ENCODE results near the gene CLCF1. TPM values are rescaled to one million over a fixed set of nuclear protein-coding genes. Genes with fewer than 3 reads are reported as not detected.

Gene CLCF1
- total RNA-seq, 1 experiment from 2014 or later, result 2.1 TPM

DNA sequence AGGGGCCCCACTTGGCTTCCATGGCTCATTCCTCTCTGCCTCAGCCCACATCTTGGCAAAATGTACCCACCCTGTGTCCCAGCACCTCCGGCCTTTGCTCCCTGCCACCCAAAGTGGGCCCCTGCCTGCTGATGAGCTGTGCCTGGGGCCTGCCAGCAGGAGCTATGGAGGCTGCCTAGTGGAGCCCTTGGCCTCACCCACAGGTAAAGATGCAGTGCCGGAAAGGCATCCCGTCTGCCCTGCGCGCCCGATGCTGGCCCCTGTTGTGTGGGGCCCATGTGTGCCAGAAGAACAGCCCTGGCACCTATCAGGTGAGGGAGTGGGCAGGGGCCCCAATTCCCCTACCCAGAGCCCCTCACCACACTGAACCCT, 31.8 kb upstream of the CLCF1 start:
- Histone ChIP-seq H3K9ac (ENCODE audit: extremely low read depth, insufficient read length, low read length) (no peak overlapping the region), H3K4me1 (ENCODE audit: insufficient read depth, low read length) (0 out of 2 replicates have a peak, but pooled peaks cover 2% of the 10 kb centered on the region), H3K23me2 (ENCODE audit: insufficient read length, low read depth, low read length, poor library complexity, severe bottlenecking) (peaks cover 5% of the 10 kb centered on the region), H3T11ph (ENCODE audit: low read length) (no peak overlapping the region), H3K56ac (ENCODE audit: insufficient read length, low read depth, low read length) (no peak overlapping the region), H4K8ac (replicated peaks; ENCODE audit: insufficient read length, low read depth, low read length) (no peak overlapping the region), H4K5ac (ENCODE audit: insufficient read length, low read depth, low read length) (no peak overlapping the region), H2AK5ac (ENCODE audit: insufficient read length, low read length) (no peak overlapping the region), H3K4me2 (ENCODE audit: insufficient read depth, insufficient read length, low read length) (no peak overlapping the region), H3K27ac (ENCODE audit: insufficient read length, low read depth, low read length) (no peak overlapping the region), H3K79me2 (ENCODE audit: insufficient read depth, low read length) (peaks cover 4% of the 10 kb centered on the region; the same call in 1 of the 2 replicates), H2BK5ac (ENCODE audit: insufficient read length, low read length) (no peak overlapping the region), H3K14ac (ENCODE audit: insufficient read depth, low read length) (no peak overlapping the region), H4K20me1 (ENCODE audit: control insufficient read depth, insufficient read depth, insufficient read length) (no peaks in the 10 kb centered on the region), H3K4ac (ENCODE audit: low read depth, low read length) (no peak overlapping the region), H2BK12ac (ENCODE audit: insufficient read length, low read depth, low read length) (no peak overlapping the region), H2AFZ (ENCODE audit: low read length) (no peak overlapping the region), H3K9me3 (ENCODE audit: control insufficient read depth, low read depth, low read length) (no peaks in the 10 kb centered on the region), H4K91ac (ENCODE audit: insufficient read length, low read depth, low read length) (no peak overlapping the region), H3K18ac (ENCODE audit: insufficient read length, low read depth, low read length) (no peak overlapping the region), H2BK120ac (ENCODE audit: low read depth, low read length, poor library complexity, severe bottlenecking) (no peak overlapping the region), H2BK15ac (ENCODE audit: low read depth, low read length) (no peak overlapping the region), H2BK20ac (ENCODE audit: low read depth, low read length, poor library complexity, severe bottlenecking) (no peak overlapping the region), H3K27me3 (ENCODE audit: insufficient read depth, low read length) (no peaks in the 10 kb centered on the region), H3K23ac (ENCODE audit: insufficient read length, low read depth, low read length) (no peak overlapping the region), H3K79me1 (ENCODE audit: insufficient read depth, low read depth, low read length, poor library complexity, severe bottlenecking) (peaks cover 3% of the 10 kb centered on the region)
- H3K9me3 Mint-ChIP-seq, result no peaks in the 10 kb centered on the region
- no CpG with 5 or more reads among the region's 6 CpGs for WGBS (ENCODE audit: extremely low coverage, insufficient read length, low lambda C conversion rate)
- peaks cover 0 to 6% (median 5%) of the 10 kb centered on the region in 3 experiments; a peak in 3 of 7 replicates for H3K36me3 Mint-ChIP-seq (ENCODE audit: insufficient read depth in 1 of 3, low read depth in 3 of 3)
- no peak overlapping the region for H3K27ac Mint-ChIP-seq
- peaks cover 16% of the 10 kb centered on the region for H3K27me3 Mint-ChIP-seq (ENCODE audit: low read depth)
- TF ChIP-seq, protein P1, sequence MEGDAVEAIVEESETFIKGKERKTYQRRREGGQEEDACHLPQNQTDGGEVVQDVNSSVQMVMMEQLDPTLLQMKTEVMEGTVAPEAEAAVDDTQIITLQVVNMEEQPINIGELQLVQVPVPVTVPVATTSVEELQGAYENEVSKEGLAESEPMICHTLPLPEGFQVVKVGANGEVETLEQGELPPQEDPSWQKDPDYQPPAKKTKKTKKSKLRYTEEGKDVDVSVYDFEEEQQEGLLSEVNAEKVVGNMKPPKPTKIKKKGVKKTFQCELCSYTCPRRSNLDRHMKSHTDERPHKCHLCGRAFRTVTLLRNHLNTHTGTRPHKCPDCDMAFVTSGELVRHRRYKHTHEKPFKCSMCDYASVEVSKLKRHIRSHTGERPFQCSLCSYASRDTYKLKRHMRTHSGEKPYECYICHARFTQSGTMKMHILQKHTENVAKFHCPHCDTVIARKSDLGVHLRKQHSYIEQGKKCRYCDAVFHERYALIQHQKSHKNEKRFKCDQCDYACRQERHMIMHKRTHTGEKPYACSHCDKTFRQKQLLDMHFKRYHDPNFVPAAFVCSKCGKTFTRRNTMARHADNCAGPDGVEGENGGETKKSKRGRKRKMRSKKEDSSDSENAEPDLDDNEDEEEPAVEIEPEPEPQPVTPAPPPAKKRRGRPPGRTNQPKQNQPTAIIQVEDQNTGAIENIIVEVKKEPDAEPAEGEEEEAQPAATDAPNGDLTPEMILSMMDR (conservative IDR thresholded peaks at IDR 0.05), result no peak
- DNase-seq, result no peak
- H3K4me3 Mint-ChIP-seq, result no peak overlapping the region
- peaks cover 16 to 21% of the 10 kb centered on the region in 2 experiments for H3K4me1 Mint-ChIP-seq

Measured in H9 (cell line).